ENCODE measurements around the gene KCNMB4. TPM values are rescaled to one million over a fixed set of nuclear protein-coding genes. Genes with fewer than 3 reads are reported as not detected.

The KCNMB4 gene
- total RNA-seq, 2 experiments from 2014 or later: 5.8 to 7.6 TPM

Small RNA genes lying within 50 kb of the gene (small RNA-seq; reads per million reads assigned to genes)
- gene RNU4-65P: not detected

Other genes with a start within 250 kb of the KCNMB4 start
- 123 and 146 TPM in 2 replicates for gene CNOT2, start 122.9 kb upstream of the KCNMB4 start, total RNA-seq (2014; rRNA removed; shearing (Covaris generic))
- 109 and 121 TPM in 2 replicates for gene CNOT2, start 122.9 kb upstream of the KCNMB4 start, total RNA-seq (2022)